OCI-LY3 (cell line): ENCODE results near the gene SLC4A9.

Source experiments
- H2AFZ ChIP-seq: fragments of 200-600, 300-600 bp; shearing (Covaris generic); 2 replicates; pipeline ENCODE4 v1.6.0; 2014; ENCODE audit warnings: antibody characterized with exemption, low read depth, low read length
- H3K27ac ChIP-seq: fragments of 200-600, 300-600 bp; sonication (generic); 2 replicates; pipeline ENCODE4 v1.5.1; 2014; ENCODE audit warnings: mild to moderate bottlenecking, low read length, moderate library complexity, mixed read lengths
- H3K27me3 ChIP-seq: fragments of 200-600, 300-600 bp; sonication (generic); 2 replicates; pipeline ENCODE4 v1.6.1; 2014; ENCODE audit warnings: low read depth, low read length, mixed read lengths
- H3K36me3 ChIP-seq: fragments of 200-600, 300-600 bp; sonication (generic); replicated peaks from 2 replicates; pipeline ENCODE3; 2014; ENCODE audit warnings: low read depth, low read length, mixed read lengths
- H3K4me1 ChIP-seq: fragments of 300-600, 200-600 bp; sonication (generic); 2 replicates; pipeline ENCODE4 v1.6.1; 2014; ENCODE audit warnings: low read length, mixed read lengths
- H3K4me2 ChIP-seq: fragments of 200-600, 300-600 bp; sonication (generic); 2 replicates; pipeline ENCODE4 v1.6.1; 2014; ENCODE audit warnings: low read length, mixed read lengths
- H3K4me3 ChIP-seq: fragments of 300-600, 200-600 bp; sonication (generic); 2 replicates; pipeline ENCODE4 v1.5.1; 2014; ENCODE audit warnings: antibody characterized with exemption, mild to moderate bottlenecking, low read length, moderate library complexity
- H3K79me2 ChIP-seq: fragments of 300-600, 200-600 bp; shearing (Covaris generic); 2 replicates; pipeline ENCODE4 v1.6.1; 2014; ENCODE audit warnings: mild to moderate bottlenecking, low read length, mixed read lengths
- H3K9ac ChIP-seq: fragments of 300-600, 200-600 bp; shearing (Covaris generic); 2 replicates; pipeline ENCODE4 v1.6.0; 2014; ENCODE audit warnings: mild to moderate bottlenecking, low read length, moderate library complexity
- H3K9me3 ChIP-seq: fragments of 200-600, 300-600 bp; shearing (Covaris generic); 2 replicates; pipeline ENCODE4 v1.6.1; 2014; ENCODE audit warnings: low read length, mixed read lengths; ENCODE audit not compliant: insufficient read depth
- H4K20me1 ChIP-seq: fragments of 200-600, 300-600 bp; sonication (generic); 2 replicates; pipeline ENCODE4 v1.6.1; 2016; ENCODE audit warnings: low read length, mixed read lengths; ENCODE audit not compliant: insufficient read depth
- EZH2phosphoT487 ChIP-seq: fragments of 200-600 bp; shearing (Covaris generic); IDR thresholded peaks from 2 replicates; pipeline ENCODE4 v1.6.1; 2018; ENCODE audit warnings: antibody characterized with exemption, mixed run types, low read depth
- TF ChIP-seq, protein P1 (sequence below): fragments of 200-600, 300-600 bp; sonication (generic); IDR thresholded peaks from 2 replicates; pipeline ENCODE4 v1.5.1; 2014; ENCODE audit warnings: antibody characterized with exemption, low read length, low read depth

SLC4A9 gene

DNA sequence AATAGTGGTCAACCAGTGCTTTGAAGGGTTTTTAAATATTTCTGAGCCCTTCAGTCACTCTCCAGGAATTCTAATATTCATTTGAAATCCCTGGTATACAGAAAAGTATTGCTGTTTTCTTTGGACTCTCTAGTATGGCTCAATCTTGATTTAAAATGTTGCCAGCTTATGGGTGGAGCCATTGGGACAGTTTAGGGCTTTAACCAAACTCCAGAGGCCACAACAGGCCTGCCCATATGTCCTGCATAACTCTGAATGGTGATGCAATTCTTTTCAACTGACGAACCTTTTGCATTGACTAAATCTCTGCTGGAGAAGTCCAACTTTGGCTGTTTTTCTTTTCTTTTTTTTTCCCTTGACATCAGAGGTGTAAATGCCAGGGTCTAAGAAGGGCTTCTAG is 31.3 kb downstream of the SLC4A9 start:
- TF ChIP-seq, protein P1, sequence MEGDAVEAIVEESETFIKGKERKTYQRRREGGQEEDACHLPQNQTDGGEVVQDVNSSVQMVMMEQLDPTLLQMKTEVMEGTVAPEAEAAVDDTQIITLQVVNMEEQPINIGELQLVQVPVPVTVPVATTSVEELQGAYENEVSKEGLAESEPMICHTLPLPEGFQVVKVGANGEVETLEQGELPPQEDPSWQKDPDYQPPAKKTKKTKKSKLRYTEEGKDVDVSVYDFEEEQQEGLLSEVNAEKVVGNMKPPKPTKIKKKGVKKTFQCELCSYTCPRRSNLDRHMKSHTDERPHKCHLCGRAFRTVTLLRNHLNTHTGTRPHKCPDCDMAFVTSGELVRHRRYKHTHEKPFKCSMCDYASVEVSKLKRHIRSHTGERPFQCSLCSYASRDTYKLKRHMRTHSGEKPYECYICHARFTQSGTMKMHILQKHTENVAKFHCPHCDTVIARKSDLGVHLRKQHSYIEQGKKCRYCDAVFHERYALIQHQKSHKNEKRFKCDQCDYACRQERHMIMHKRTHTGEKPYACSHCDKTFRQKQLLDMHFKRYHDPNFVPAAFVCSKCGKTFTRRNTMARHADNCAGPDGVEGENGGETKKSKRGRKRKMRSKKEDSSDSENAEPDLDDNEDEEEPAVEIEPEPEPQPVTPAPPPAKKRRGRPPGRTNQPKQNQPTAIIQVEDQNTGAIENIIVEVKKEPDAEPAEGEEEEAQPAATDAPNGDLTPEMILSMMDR = no peak
- no peak for TF ChIP-seq EZH2phosphoT487
- Histone ChIP-seq H3K36me3 (no peaks in the 10 kb centered on the region), H2AFZ (no peak overlapping the region), H3K27ac (no peak overlapping the region), H3K9me3 (no peaks in the 10 kb centered on the region), H3K9ac (no peak overlapping the region), H3K4me2 (no peak overlapping the region), H3K4me1 (no peaks in the 10 kb centered on the region), H3K27me3 (no peaks in the 10 kb centered on the region), H4K20me1 (no peaks in the 10 kb centered on the region), H3K79me2 (no peaks in the 10 kb centered on the region), H3K4me3 (no peak overlapping the region)

DNA sequence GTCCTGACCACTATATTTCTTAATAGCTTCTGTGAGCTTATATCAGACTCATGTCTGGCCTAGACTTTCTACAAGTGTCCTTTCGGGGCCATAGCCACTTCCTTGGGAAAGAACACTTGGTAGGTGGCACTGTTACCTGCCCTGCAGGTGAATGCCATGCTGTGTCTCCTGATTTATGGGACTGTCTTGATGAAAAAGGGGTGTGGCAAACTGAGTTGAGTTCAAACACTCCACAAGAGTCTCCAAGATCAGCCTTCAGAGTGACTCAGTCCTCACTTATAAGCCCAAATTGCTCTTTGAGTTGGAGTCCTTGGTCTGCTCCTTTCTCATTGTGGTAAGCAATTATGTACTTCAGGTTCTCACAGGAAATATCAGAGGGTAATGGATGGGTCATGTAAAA is 31.7 kb downstream of the SLC4A9 start:
- Histone ChIP-seq H4K20me1 (no peaks in the 10 kb centered on the region), H3K27ac (no peak overlapping the region), H2AFZ (no peak overlapping the region), H3K4me3 (no peak overlapping the region), H3K4me2 (no peak overlapping the region), H3K27me3 (no peaks in the 10 kb centered on the region), H3K4me1 (no peaks in the 10 kb centered on the region), H3K9ac (no peak overlapping the region), H3K36me3 (no peaks in the 10 kb centered on the region), H3K9me3 (no peaks in the 10 kb centered on the region), H3K79me2 (no peaks in the 10 kb centered on the region)
- TF ChIP-seq, protein P1 = no peak
- no peak for TF ChIP-seq EZH2phosphoT487

DNA sequence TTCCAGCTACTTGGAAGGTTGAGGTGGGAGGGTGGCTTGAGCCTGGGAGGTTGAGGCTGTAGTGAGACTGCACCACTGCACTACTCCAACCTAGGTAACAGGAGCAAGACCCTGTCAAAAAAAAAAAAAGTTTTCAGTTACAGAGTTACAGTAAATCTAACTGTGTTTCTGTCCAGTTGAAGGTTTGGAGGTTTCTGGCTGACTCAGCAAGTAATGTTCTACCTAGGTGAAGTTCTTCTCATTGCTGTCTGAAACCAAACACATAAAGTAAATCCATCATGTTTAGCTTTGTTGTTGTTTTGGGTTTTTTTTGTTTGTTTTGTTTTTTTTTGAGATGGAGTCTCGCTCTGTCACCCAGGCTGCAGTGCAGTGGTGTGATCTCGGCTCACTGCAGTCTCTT is 33.7 kb downstream of the SLC4A9 start:
- TF ChIP-seq, protein P1 = no peak
- no peak for TF ChIP-seq EZH2phosphoT487
- H3K4me2 ChIP-seq = no peak overlapping the region
- no peaks in the 10 kb centered on the region for H3K4me1 ChIP-seq
- H3K27me3 ChIP-seq = no peaks in the 10 kb centered on the region
- H3K9me3 ChIP-seq = no peaks in the 10 kb centered on the region
- H3K9ac ChIP-seq = no peak overlapping the region
- no peak overlapping the region for H3K27ac ChIP-seq
- no peaks in the 10 kb centered on the region for H4K20me1 ChIP-seq
- H3K36me3 ChIP-seq = no peaks in the 10 kb centered on the region
- H2AFZ ChIP-seq = no peak overlapping the region
- no peaks in the 10 kb centered on the region for H3K79me2 ChIP-seq
- H3K4me3 ChIP-seq = no peak overlapping the region

DNA sequence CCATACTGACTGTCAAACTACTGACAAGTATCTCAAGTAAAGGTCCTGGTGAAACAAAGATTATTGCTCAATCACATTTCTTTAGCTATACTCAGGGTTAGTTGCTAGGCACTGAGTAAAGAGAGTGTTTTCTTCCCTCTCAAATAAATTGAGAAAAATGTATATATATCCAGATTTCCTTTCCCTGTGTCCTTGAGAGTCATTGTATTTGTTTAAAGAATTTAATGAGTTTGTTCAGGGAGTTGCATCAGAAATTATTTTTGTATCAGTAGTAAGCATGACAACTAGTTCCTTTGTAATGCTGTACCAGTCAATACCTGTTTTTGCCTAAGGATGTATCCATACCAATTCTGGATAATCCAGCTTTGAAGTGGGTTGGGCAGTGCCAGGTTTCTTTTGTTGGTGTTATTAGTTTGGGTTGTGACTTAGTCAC is 38.4 kb downstream of the SLC4A9 start:
- no peak overlapping the region for H3K4me3 ChIP-seq
- H3K36me3 ChIP-seq = no peaks in the 10 kb centered on the region
- no peak overlapping the region for H3K27ac ChIP-seq
- no peak overlapping the region for H3K9ac ChIP-seq
- no peak overlapping the region for H2AFZ ChIP-seq
- H3K4me1 ChIP-seq = peaks cover 8% of the 10 kb centered on the region
- no peaks in the 10 kb centered on the region for H3K27me3 ChIP-seq
- H3K9me3 ChIP-seq = no peaks in the 10 kb centered on the region
- no peak for TF ChIP-seq EZH2phosphoT487
- TF ChIP-seq, protein P1 = no peak
- no peak overlapping the region for H3K4me2 ChIP-seq
- H3K79me2 ChIP-seq = peaks cover 36% of the 10 kb centered on the region
- H4K20me1 ChIP-seq = peaks cover 11% of the 10 kb centered on the region
